ENCODE results near the gene SYT1.

SYT1 gene

GRCh38 chr12:79407671-79408622, 543.4 kb downstream of the SYT1 start:
- no peaks in the 10 kb centered on the region for H3K36me3 ChIP-seq
- H3K9me3 ChIP-seq: no peaks in the 10 kb centered on the region
- H3K4me1 ChIP-seq (ENCODE audit: control insufficient read depth in 1 of 2, insufficient read depth in 1 of 2, low read depth in 1 of 2, low read length in 1 of 2): no peaks in the 10 kb centered on the region
- H3K27ac ChIP-seq: no peak overlapping the region
- no peak overlapping the region for H3K4me3 ChIP-seq (ENCODE audit: low read depth in 1 of 2, low read length in 1 of 2)
- no peaks in the 10 kb centered on the region for H3K27me3 ChIP-seq
- no peak for TF ChIP-seq CTCF (IDR thresholded peaks at IDR 0.05)

GRCh38 chr12:79408689-79409088, 544.1 kb downstream of the SYT1 start:
- no peaks in the 10 kb centered on the region for H3K4me1 ChIP-seq (ENCODE audit: control insufficient read depth in 1 of 2, insufficient read depth in 1 of 2, low read depth in 1 of 2, low read length in 1 of 2)
- H3K27ac ChIP-seq: no peak overlapping the region
- H3K4me3 ChIP-seq (ENCODE audit: low read depth in 1 of 2, low read length in 1 of 2): no peak overlapping the region
- no peaks in the 10 kb centered on the region for H3K36me3 ChIP-seq
- no peaks in the 10 kb centered on the region for H3K9me3 ChIP-seq
- TF ChIP-seq CTCF (IDR thresholded peaks at IDR 0.05): no peak
- no peaks in the 10 kb centered on the region for H3K27me3 ChIP-seq

- Histone ChIP-seq H3K27me3 (no peaks in the 10 kb centered on the region), H3K36me3 (no peaks in the 10 kb centered on the region), H3K9me3 (no peaks in the 10 kb centered on the region), H3K27ac (no peak overlapping the region), H3K4me3 (ENCODE audit: low read depth in 1 of 2, low read length in 1 of 2) (no peak overlapping the region), H3K4me1 (ENCODE audit: control insufficient read depth in 1 of 2, insufficient read depth in 1 of 2, low read depth in 1 of 2, low read length in 1 of 2) (no peaks in the 10 kb centered on the region)
- TF ChIP-seq CTCF (IDR thresholded peaks at IDR 0.05): no peak
These were observed 545.0 kb downstream of the SYT1 start for GRCh38 chr12:79409562-79409961.

GRCh38 chr12:79411791-79412190, 547.2 kb downstream of the SYT1 start:
- H3K4me1 ChIP-seq (ENCODE audit: control insufficient read depth in 1 of 2, insufficient read depth in 1 of 2, low read depth in 1 of 2, low read length in 1 of 2): no peaks in the 10 kb centered on the region
- H3K9me3 ChIP-seq: no peaks in the 10 kb centered on the region
- H3K4me3 ChIP-seq (ENCODE audit: low read depth in 1 of 2, low read length in 1 of 2): no peak overlapping the region
- no peaks in the 10 kb centered on the region for H3K36me3 ChIP-seq
- H3K27ac ChIP-seq: no peak overlapping the region
- TF ChIP-seq CTCF (IDR thresholded peaks at IDR 0.05): no peak
- H3K27me3 ChIP-seq: no peaks in the 10 kb centered on the region

GRCh38 chr12:79413796-79414195, 549.2 kb downstream of the SYT1 start:
- Histone ChIP-seq H3K9me3 (no peaks in the 10 kb centered on the region), H3K4me1 (ENCODE audit: control insufficient read depth in 1 of 2, insufficient read depth in 1 of 2, low read depth in 1 of 2, low read length in 1 of 2) (no peaks in the 10 kb centered on the region), H3K27me3 (no peaks in the 10 kb centered on the region), H3K27ac (no peak overlapping the region), H3K4me3 (ENCODE audit: low read depth in 1 of 2, low read length in 1 of 2) (no peak overlapping the region), H3K36me3 (no peaks in the 10 kb centered on the region)
- TF ChIP-seq CTCF (IDR thresholded peaks at IDR 0.05): no peak
